NB4 (cell line): Measurements from ENCODE around the gene CLSTN2.

Experiments
- TF ChIP-seq, protein P1 (sequence below): IDR thresholded peaks from 2 replicates; pipeline ENCODE4 v1.6.1; 2011; ENCODE audit warnings: low read depth, low read length
- TF ChIP-seq, protein P2 (sequence below): IDR thresholded peaks from one replicate; pipeline ENCODE4 v1.5.1; 2012; ENCODE audit warnings: low read depth, low read length

DNA sequence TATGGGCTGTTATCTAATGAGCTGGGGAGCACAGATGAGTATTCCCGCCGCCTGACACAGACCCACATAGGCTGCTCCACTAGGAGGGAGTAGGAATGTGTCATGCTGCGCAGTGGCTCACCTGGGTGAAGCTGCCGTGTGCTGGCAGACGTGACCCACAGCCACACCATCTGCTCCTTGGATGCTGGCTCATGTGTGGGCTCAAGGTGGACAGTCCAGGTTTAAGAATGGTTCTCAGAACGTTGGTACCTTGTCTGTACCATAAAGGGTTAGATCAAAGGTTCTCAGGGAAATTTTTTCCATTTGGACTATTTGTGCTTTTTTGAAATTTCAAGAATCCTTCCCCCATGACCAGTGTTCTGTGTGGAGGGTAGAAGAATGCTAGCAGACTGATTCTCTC is 403.9 kb downstream of the CLSTN2 start:
- TF ChIP-seq, protein P1, sequence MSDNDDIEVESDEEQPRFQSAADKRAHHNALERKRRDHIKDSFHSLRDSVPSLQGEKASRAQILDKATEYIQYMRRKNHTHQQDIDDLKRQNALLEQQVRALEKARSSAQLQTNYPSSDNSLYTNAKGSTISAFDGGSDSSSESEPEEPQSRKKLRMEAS: no peak
- TF ChIP-seq, protein P2, sequence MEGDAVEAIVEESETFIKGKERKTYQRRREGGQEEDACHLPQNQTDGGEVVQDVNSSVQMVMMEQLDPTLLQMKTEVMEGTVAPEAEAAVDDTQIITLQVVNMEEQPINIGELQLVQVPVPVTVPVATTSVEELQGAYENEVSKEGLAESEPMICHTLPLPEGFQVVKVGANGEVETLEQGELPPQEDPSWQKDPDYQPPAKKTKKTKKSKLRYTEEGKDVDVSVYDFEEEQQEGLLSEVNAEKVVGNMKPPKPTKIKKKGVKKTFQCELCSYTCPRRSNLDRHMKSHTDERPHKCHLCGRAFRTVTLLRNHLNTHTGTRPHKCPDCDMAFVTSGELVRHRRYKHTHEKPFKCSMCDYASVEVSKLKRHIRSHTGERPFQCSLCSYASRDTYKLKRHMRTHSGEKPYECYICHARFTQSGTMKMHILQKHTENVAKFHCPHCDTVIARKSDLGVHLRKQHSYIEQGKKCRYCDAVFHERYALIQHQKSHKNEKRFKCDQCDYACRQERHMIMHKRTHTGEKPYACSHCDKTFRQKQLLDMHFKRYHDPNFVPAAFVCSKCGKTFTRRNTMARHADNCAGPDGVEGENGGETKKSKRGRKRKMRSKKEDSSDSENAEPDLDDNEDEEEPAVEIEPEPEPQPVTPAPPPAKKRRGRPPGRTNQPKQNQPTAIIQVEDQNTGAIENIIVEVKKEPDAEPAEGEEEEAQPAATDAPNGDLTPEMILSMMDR: no peak
